B cell (primary cell): ENCODE measurements around the gene TTC21A. TPM values are rescaled to one million over a fixed set of nuclear protein-coding genes. Genes with fewer than 3 reads are reported as not detected.

Source experiments
- ATAC-seq: fragments of 200-7000 bp; cut with Tn5 transposase; one replicate; pipeline ENCODE4 v1.10.0; 2021; ENCODE audit warnings: low read depth, mild to moderate bottlenecking, moderate number of reproducible peaks, moderate library complexity
- CTCF ChIA-PET: fragments of 350-600 bp; sonication (Branson Sonifier 250); formaldehyde crosslinking; loops from one replicate; lab custom pipeline; 2021; ENCODE audit warnings: antibody characterized with exemption, inconsistent platforms; lab: Charles Lee
- POLR2A ChIA-PET: fragments of 350-600 bp; sonication (Branson Sonifier 250); formaldehyde crosslinking; loops from one replicate; lab custom pipeline; 2021; ENCODE audit warnings: antibody characterized with exemption; lab: Charles Lee
- DNase-seq: peaks from one replicate; pipeline ENCODE4 v3.0.0; 2013
- H2AFZ ChIP-seq: 2 replicates; pipeline ENCODE4 v1.6.1; 2012; ENCODE audit warnings: mild to moderate bottlenecking, low read depth, low read length; ENCODE audit not compliant: insufficient read depth, poor library complexity, severe bottlenecking
- H3K27ac ChIP-seq, 2 donors: 1 replicate in 1 of 2; 2 replicates in 1 of 2; pipeline ENCODE4 v1.5.1; 2012 to 2013; ENCODE audit warnings: low read length in 2 of 2, mild to moderate bottlenecking in 2 of 2, moderate library complexity in 1 of 2
- H3K27me3 ChIP-seq, 4 experiments: fragments of 200-600 bp in 1 of 4; sonication (generic) in 1 of 4; replicated peaks in 1 of 4; 1 replicate in 2 of 4; 2 replicates in 2 of 4; pipeline versions ENCODE4 v1.6.1 to v1.7.0; 2013 to 2016; ENCODE audit warnings: low read length in 3 of 4, mild to moderate bottlenecking in 2 of 4, mixed read lengths in 1 of 4, moderate library complexity in 1 of 4; ENCODE audit not compliant: insufficient read depth in 4 of 4, control insufficient read depth in 3 of 4; ENCODE audit errors: control extremely low read depth in 1 of 4
- H3K36me3 ChIP-seq, 2 experiments: replicated peaks in 1 of 2; 1 replicate in 1 of 2; 2 replicates in 1 of 2; pipeline versions ENCODE4 v1.6.1 to v1.7.1; 2013; ENCODE audit warnings: low read length in 1 of 2; ENCODE audit not compliant: insufficient read depth in 2 of 2, control insufficient read depth in 1 of 2; ENCODE audit errors: control extremely low read depth in 1 of 2, extremely low read depth in 1 of 2
- H3K4me1 ChIP-seq, 2 donors: fragments of 200-600 bp in 1 of 2; sonication (generic) in 1 of 2; 1 replicate in 1 of 2; 2 replicates in 1 of 2; pipeline versions ENCODE4 v1.5.1 to v1.6.1; 2013 to 2017; ENCODE audit warnings: low read length in 2 of 2; ENCODE audit not compliant: control insufficient read depth in 2 of 2, insufficient read depth in 2 of 2
- H3K4me2 ChIP-seq: replicated peaks from 2 replicates; pipeline ENCODE3; 2012; ENCODE audit warnings: mild to moderate bottlenecking, low read depth, low read length; ENCODE audit not compliant: poor library complexity, severe bottlenecking
- H3K4me3 ChIP-seq, 5 experiments: fragments of 200-600 bp in 1 of 5; sonication (generic) in 1 of 5; 1 replicate in 3 of 5; 2 replicates in 2 of 5; pipeline versions ENCODE4 v1.5.1 to v1.7.0; 2011 to 2016; ENCODE audit warnings: low read length in 4 of 5, mild to moderate bottlenecking in 4 of 5, low read depth in 2 of 5, control low read depth in 1 of 5, moderate library complexity in 1 of 5; ENCODE audit not compliant: insufficient read depth in 1 of 5; ENCODE audit errors: control extremely low read depth in 1 of 5, extremely low read depth in 1 of 5
- H3K79me2 ChIP-seq: fragments of 200-600 bp; sonication (generic); one replicate; pipeline ENCODE4 v1.6.0; 2016; ENCODE audit warnings: low read length; ENCODE audit not compliant: control insufficient read depth, insufficient read depth
- H3K9ac ChIP-seq: fragments of 200-600 bp; sonication (generic); 2 replicates; pipeline ENCODE4 v1.6.1; 2017; ENCODE audit warnings: mild to moderate bottlenecking, low read length, moderate library complexity
- H3K9me3 ChIP-seq, 3 donors: one replicate each; pipeline versions ENCODE4 v1.6.1 to v1.7.1; 2013; ENCODE audit warnings: low read length in 2 of 3; ENCODE audit not compliant: control insufficient read depth in 2 of 3, insufficient read depth in 1 of 3; ENCODE audit errors: control extremely low read depth in 1 of 3
- H4K20me1 ChIP-seq: 2 replicates; pipeline ENCODE4 v1.6.0; 2012; ENCODE audit warnings: mild to moderate bottlenecking, low read length; ENCODE audit not compliant: insufficient read depth, control insufficient read depth, poor library complexity, severe bottlenecking
- H3K27ac Mint-ChIP-seq: one replicate; pipeline ENCODE4 v1.8.0; 2021; ENCODE audit warnings: mixed read lengths
- H3K27me3 Mint-ChIP-seq: one replicate; pipeline ENCODE4 v1.8.0; 2021; ENCODE audit warnings: mixed read lengths
- H3K4me1 Mint-ChIP-seq: one replicate; pipeline ENCODE4 v1.8.0; 2021; ENCODE audit warnings: mixed read lengths
- H3K4me3 Mint-ChIP-seq: one replicate; pipeline ENCODE4 v1.8.0; 2021; ENCODE audit warnings: mixed read lengths
- H3K9me3 Mint-ChIP-seq: one replicate; pipeline ENCODE4 v1.8.0; 2022; ENCODE audit warnings: mixed read lengths; ENCODE audit not compliant: insufficient read depth
- CTCF ChIP-seq: fragments of 200-600 bp; IDR thresholded peaks from one replicate; pipeline ENCODE4 v1.8.0; 2022; ENCODE audit warnings: antibody characterized with exemption, mild to moderate bottlenecking
- EZH2 ChIP-seq: IDR thresholded peaks from 2 replicates; pipeline ENCODE4 v1.6.1; 2012; ENCODE audit warnings: borderline replicate concordance, low read depth, mild to moderate bottlenecking, moderate library complexity, low read length; ENCODE audit not compliant: insufficient read depth, poor library complexity, severe bottlenecking
- WGBS: methylation state at CpG from one replicate; pipeline ENCODE4 v1.1.5; 2013; ENCODE audit warnings: missing lambda C conversion rate; ENCODE audit not compliant: insufficient coverage; 5-methylcytosine and 5-hydroxymethylcytosine counted together
- intact Hi-C: fragments of 100-400 bp; cut with micrococcal nuclease; formaldehyde crosslinking; loops from one replicate; pipeline ENCODE4 v1.10.0; 2022
- polyA plus RNA-seq: library from polyadenylated mRNA; depleted of rRNA; stranded (reverse); fragments of >200 nt; gene quantifications from 2 replicates; pipeline ENCODE4 v1.2.3, GENCODE V29; 2012
- total RNA-seq, 2 donors: library from RNA; stranded (reverse); fragments of 120-200 nt in 1 of 2; gene quantifications; 1 replicate in 1 of 2; 2 replicates in 1 of 2; pipeline versions ENCODE4 v1.2.3 to v1.2.4, GENCODE V29; 2013 to 2022

TTC21A gene
- total and polyA plus RNA-seq, 2 donors (not counting 1 experiment from before 2014, with no cell fraction given), result 49.2 to 106 TPM

- Histone ChIP-seq H4K20me1 (no peaks in the 10 kb centered on the region), H3K4me1 (peaks cover 18 to 28% of the 10 kb centered on the region in 2 donors), H3K9me3 (no peaks in the 10 kb centered on the region), H3K27ac (no peak overlapping the region), H3K79me2 (no peaks in the 10 kb centered on the region), H3K36me3 (no peaks in the 10 kb centered on the region), H3K27me3 (peaks cover 0 to 5% (median 0%) of the 10 kb centered on the region in 4 experiments), H3K4me2 (no peak overlapping the region), H3K9ac (no peak overlapping the region), H3K4me3 (no peak overlapping the region), H2AFZ (no peak overlapping the region)
- no peak for ATAC-seq
- Mint-ChIP-seq H3K9me3 (no peaks in the 10 kb centered on the region), H3K4me3 (no peak overlapping the region), H3K27ac (no peak overlapping the region), H3K27me3 (no peaks in the 10 kb centered on the region), H3K4me1 (peaks cover 25% of the 10 kb centered on the region)
- intact Hi-C loops, result no loop called here
- DNase-seq, result no peak
- 64% methylated on average over 8 of the region's 12 CpGs for WGBS
- no peak for TF ChIP-seq EZH2
- TF ChIP-seq CTCF, result no peak
- ChIA-PET CTCF (interaction anchor here (41.2 kb wide), 1 partner anchor 99 kb away, joined by 1573 read pairs; the partner anchor contains the start of gene CX3CR1), POLR2A (no interaction called here)
Observed at GRCh38 chr3:39183211-39184080, 76.0 kb downstream of the TTC21A start.
